HepG2 (cell line): ENCODE measurements around the gene DUSP15.

Source experiments
- CTCF ChIP-seq: sonication (generic); formaldehyde crosslinking; IDR thresholded peaks from 2 replicates; pipeline ENCODE4 v1.5.0; 2020; ENCODE audit warnings: mild to moderate bottlenecking, missing genetic modification reagents, moderate library complexity
- EZH2 ChIP-seq: conservative IDR thresholded peaks from 2 replicates; pipeline ENCODE4 v1.6.1; 2012; ENCODE audit warnings: mild to moderate bottlenecking, low read depth, low read length, moderate library complexity
- PATZ1 ChIP-seq: sonication (generic); formaldehyde crosslinking; IDR thresholded peaks from 2 replicates; pipeline ENCODE4 v1.4.0; 2020; ENCODE audit warnings: missing genetic modification reagents
- POLR2A ChIP-seq, 2 experiments: IDR thresholded peaks; 2 replicates each; pipeline ENCODE4 v1.6.1; 2011; ENCODE audit warnings: low read depth in 2 of 2, low read length in 2 of 2, mild to moderate bottlenecking in 1 of 2, moderate library complexity in 1 of 2; ENCODE audit not compliant: insufficient read depth in 1 of 2
- TCF7L2 ChIP-seq: IDR thresholded peaks from 2 replicates; pipeline ENCODE4 v1.6.1; 2011; ENCODE audit warnings: mild to moderate bottlenecking, low read depth, low read length, moderate library complexity
- TRIM24 ChIP-seq: sonication (generic); formaldehyde crosslinking; IDR thresholded peaks from 2 replicates; pipeline ENCODE4 v1.8.0; 2022; ENCODE audit warnings: mild to moderate bottlenecking, missing genetic modification reagents
- ZNF407 ChIP-seq: sonication (generic); formaldehyde crosslinking; IDR thresholded peaks from one replicate; pipeline ENCODE4 v1.5.1; 2020; ENCODE audit warnings: mild to moderate bottlenecking, missing genetic modification reagents; ENCODE audit errors: not compliant biosample characterization
- ZNF615 ChIP-seq: sonication (generic); formaldehyde crosslinking; IDR thresholded peaks from 2 replicates; pipeline ENCODE4 v1.5.0; 2020; ENCODE audit warnings: mild to moderate bottlenecking, missing genetic modification reagents, borderline replicate concordance
- ZNF678 ChIP-seq: sonication (generic); formaldehyde crosslinking; IDR thresholded peaks from 2 replicates; pipeline ENCODE4 v1.4.0; 2020; ENCODE audit warnings: mild to moderate bottlenecking, missing genetic modification reagents

GRCh38 chr20:31915491-31916280 lies 45.4 kb upstream of the DUSP15 start:
- TF ChIP-seq CTCF (no peak), ZNF407 (no peak), EZH2 (no peak), ZNF678 (CRISPR knock-in tag) (no peak), TRIM24 (CRISPR knock-in tag) (no peak), PATZ1 (CRISPR knock-in tag) (no peak), ZNF615 (CRISPR knock-in tag) (no peak), POLR2A (IDR thresholded peaks at IDR 0.05; ENCODE audit: insufficient read depth in 1 of 2, low read depth in 2 of 2, low read length in 2 of 2) (no peak), TCF7L2 (no peak)
